Measurements from ENCODE around the gene ARAP2. TPM values are rescaled to one million over a fixed set of nuclear protein-coding genes. Genes with fewer than 3 reads are reported as not detected.

The ARAP2 gene
- total and polyA plus RNA-seq, 2 experiments from 2014 or later = 5.9 to 22.7 TPM

DNA sequence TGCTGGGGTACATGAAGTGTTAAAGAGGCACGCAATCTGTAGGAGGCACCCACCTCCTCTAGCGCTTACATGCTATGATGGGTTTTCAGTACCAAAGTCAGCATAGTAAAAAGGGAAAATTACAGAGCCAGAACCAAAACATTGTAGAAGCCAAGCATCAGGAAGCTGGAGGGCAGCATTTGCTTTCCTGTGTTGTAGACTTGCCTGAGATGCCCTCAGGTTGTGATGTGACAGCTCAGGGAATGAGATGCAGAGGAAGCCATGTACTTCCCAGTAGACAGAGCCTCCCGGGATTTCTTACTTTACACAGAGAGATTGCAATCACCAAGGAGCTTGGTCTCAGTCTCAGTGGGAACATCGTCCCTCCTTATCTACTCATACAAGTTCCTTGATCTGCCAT is 161.5 kb downstream of the ARAP2 start:
- 63% methylated on average over 4 of the region's 4 CpGs for WGBS (ENCODE audit: low lambda C conversion rate, missing lambda C conversion rate)
- Histone ChIP-seq H4K20me1 (ENCODE audit: insufficient read depth, poor library complexity, severe bottlenecking) (no peaks in the 10 kb centered on the region), H3K9me3 (ENCODE audit: low read depth) (no peaks in the 10 kb centered on the region), H3K4me3 (no peak overlapping the region), H3K4me1 (ENCODE audit: insufficient read depth) (no peaks in the 10 kb centered on the region), H3K27me3 (no peaks in the 10 kb centered on the region), H2AFZ (no peak overlapping the region), H3K27ac (no peak overlapping the region), H3K9me2 (replicated peaks; ENCODE audit: insufficient read depth) (no peaks in the 10 kb centered on the region), H3K79me2 (no peaks in the 10 kb centered on the region), H3K36me3 (replicated peaks; ENCODE audit: insufficient read depth, low read depth) (no peaks in the 10 kb centered on the region), H3K4me2 (no peak overlapping the region)
- DNase-seq (ENCODE audit: low spot score) = no peak
- TF ChIP-seq EZH2 (IDR thresholded peaks at IDR 0.05; ENCODE audit: borderline replicate concordance) = no peak
- TF ChIP-seq, protein P1, sequence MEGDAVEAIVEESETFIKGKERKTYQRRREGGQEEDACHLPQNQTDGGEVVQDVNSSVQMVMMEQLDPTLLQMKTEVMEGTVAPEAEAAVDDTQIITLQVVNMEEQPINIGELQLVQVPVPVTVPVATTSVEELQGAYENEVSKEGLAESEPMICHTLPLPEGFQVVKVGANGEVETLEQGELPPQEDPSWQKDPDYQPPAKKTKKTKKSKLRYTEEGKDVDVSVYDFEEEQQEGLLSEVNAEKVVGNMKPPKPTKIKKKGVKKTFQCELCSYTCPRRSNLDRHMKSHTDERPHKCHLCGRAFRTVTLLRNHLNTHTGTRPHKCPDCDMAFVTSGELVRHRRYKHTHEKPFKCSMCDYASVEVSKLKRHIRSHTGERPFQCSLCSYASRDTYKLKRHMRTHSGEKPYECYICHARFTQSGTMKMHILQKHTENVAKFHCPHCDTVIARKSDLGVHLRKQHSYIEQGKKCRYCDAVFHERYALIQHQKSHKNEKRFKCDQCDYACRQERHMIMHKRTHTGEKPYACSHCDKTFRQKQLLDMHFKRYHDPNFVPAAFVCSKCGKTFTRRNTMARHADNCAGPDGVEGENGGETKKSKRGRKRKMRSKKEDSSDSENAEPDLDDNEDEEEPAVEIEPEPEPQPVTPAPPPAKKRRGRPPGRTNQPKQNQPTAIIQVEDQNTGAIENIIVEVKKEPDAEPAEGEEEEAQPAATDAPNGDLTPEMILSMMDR (IDR thresholded peaks at IDR 0.05; ENCODE audit: poor library complexity) = no peak
- no peak for TF ChIP-seq EZH2phosphoT487 (IDR thresholded peaks at IDR 0.05; ENCODE audit: low read depth, severe bottlenecking, unreplicated experiment)

DNA sequence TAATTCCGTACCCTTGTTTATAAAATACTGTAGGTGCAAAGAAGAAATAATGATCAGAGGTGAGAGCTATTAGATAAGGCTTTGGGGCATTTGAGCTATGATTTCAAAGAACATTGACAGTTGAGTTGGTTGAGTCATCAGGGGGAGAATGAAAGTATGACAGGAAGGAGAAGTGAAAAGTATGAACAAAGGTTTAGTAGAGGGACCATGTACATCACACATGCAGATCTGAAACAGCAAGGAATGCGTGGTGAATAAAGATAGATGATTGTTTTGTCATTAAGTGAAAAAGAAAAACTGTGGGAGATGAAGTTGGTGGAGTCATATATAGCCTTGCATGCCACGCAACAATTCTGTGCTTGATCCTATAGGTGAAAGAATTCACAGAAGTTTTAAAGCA is 163.1 kb downstream of the ARAP2 start:
- no peaks in the 10 kb centered on the region for H3K36me3 ChIP-seq (replicated peaks; ENCODE audit: insufficient read depth, low read depth)
- no peak for DNase-seq (ENCODE audit: low spot score)
- H2AFZ ChIP-seq = no peak overlapping the region
- no peaks in the 10 kb centered on the region for H3K4me1 ChIP-seq (ENCODE audit: insufficient read depth)
- H3K9me2 ChIP-seq (replicated peaks; ENCODE audit: insufficient read depth) = no peaks in the 10 kb centered on the region
- H3K27ac ChIP-seq = no peak overlapping the region
- no peak overlapping the region for H3K4me2 ChIP-seq
- no peak overlapping the region for H3K4me3 ChIP-seq
- H3K79me2 ChIP-seq = no peaks in the 10 kb centered on the region
- 89% methylated on average over 3 of the region's 3 CpGs for WGBS (ENCODE audit: low lambda C conversion rate, missing lambda C conversion rate)
- H3K9me3 ChIP-seq (ENCODE audit: low read depth) = no peaks in the 10 kb centered on the region
- TF ChIP-seq EZH2 (IDR thresholded peaks at IDR 0.05; ENCODE audit: borderline replicate concordance) (no peak), EZH2phosphoT487 (IDR thresholded peaks at IDR 0.05; ENCODE audit: low read depth, severe bottlenecking, unreplicated experiment) (no peak)
- TF ChIP-seq, protein P1 (IDR thresholded peaks at IDR 0.05; ENCODE audit: poor library complexity) = no peak
- no peaks in the 10 kb centered on the region for H3K27me3 ChIP-seq
- H4K20me1 ChIP-seq (ENCODE audit: insufficient read depth, poor library complexity, severe bottlenecking) = no peaks in the 10 kb centered on the region

DNA sequence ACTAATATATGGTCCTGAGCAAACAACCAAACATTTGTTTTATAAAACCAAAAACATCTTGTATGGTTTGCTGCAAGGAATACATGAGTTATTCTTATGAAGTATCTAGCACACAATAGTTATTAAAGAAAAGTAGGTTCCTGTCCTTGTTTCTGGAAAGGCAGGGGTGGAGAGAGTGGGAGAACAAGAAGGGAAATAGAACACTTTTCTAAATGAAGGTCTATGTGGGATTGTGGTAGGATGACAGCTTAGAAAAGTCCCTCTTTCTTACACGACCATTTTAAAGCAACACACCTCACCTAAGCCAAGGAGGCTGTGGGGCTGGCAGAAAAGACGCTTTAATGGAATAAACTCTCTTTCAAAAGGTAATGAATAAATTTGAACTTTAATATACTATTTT is 164.6 kb downstream of the ARAP2 start:
- Histone ChIP-seq H3K9me2 (replicated peaks; ENCODE audit: insufficient read depth) (no peaks in the 10 kb centered on the region), H3K27ac (no peak overlapping the region), H3K79me2 (no peaks in the 10 kb centered on the region), H3K9me3 (ENCODE audit: low read depth) (no peaks in the 10 kb centered on the region), H3K27me3 (no peaks in the 10 kb centered on the region), H3K36me3 (replicated peaks; ENCODE audit: insufficient read depth, low read depth) (no peaks in the 10 kb centered on the region), H3K4me2 (no peak overlapping the region), H2AFZ (no peak overlapping the region), H4K20me1 (ENCODE audit: insufficient read depth, poor library complexity, severe bottlenecking) (no peaks in the 10 kb centered on the region), H3K4me3 (no peak overlapping the region), H3K4me1 (ENCODE audit: insufficient read depth) (no peaks in the 10 kb centered on the region)
- no peak for DNase-seq (ENCODE audit: low spot score)
- TF ChIP-seq EZH2 (IDR thresholded peaks at IDR 0.05; ENCODE audit: borderline replicate concordance) = no peak
- TF ChIP-seq, protein P1 (IDR thresholded peaks at IDR 0.05; ENCODE audit: poor library complexity) = no peak
- TF ChIP-seq EZH2phosphoT487 (IDR thresholded peaks at IDR 0.05; ENCODE audit: low read depth, severe bottlenecking, unreplicated experiment) = no peak
- 85% methylated on average over 2 of the region's 2 CpGs for WGBS (ENCODE audit: low lambda C conversion rate, missing lambda C conversion rate)

DNA sequence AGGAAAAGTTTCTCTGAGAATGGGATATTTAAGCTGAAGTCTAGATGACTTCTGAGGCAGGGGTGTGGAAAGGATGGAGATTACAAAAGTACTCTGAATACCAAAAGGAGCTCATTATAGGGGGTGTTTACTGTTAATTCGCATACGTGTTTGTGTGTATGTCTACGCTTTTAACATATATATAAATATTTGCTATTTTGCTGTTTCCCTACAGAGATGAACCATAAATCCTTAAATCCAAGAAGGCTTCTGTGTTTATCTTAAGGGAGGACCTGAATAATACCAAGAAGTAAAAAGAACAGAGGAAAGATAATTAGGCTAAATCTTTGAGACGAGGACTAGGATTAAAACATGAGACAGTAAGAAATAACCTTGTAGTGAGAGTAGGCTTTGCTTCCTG is 166.0 kb downstream of the ARAP2 start:
- Histone ChIP-seq H3K4me1 (ENCODE audit: insufficient read depth) (no peaks in the 10 kb centered on the region), H3K27me3 (no peaks in the 10 kb centered on the region), H2AFZ (no peak overlapping the region), H3K79me2 (no peaks in the 10 kb centered on the region), H3K4me2 (no peak overlapping the region), H3K9me2 (replicated peaks; ENCODE audit: insufficient read depth) (no peaks in the 10 kb centered on the region), H3K36me3 (replicated peaks; ENCODE audit: insufficient read depth, low read depth) (no peaks in the 10 kb centered on the region), H3K9me3 (ENCODE audit: low read depth) (no peaks in the 10 kb centered on the region), H4K20me1 (ENCODE audit: insufficient read depth, poor library complexity, severe bottlenecking) (no peaks in the 10 kb centered on the region), H3K4me3 (no peak overlapping the region), H3K27ac (no peak overlapping the region)
- TF ChIP-seq, protein P1 (IDR thresholded peaks at IDR 0.05; ENCODE audit: poor library complexity) = no peak
- TF ChIP-seq EZH2 (IDR thresholded peaks at IDR 0.05; ENCODE audit: borderline replicate concordance) (no peak), EZH2phosphoT487 (IDR thresholded peaks at IDR 0.05; ENCODE audit: low read depth, severe bottlenecking, unreplicated experiment) (no peak)
- 83% methylated on average over 4 of the region's 4 CpGs for WGBS (ENCODE audit: low lambda C conversion rate, missing lambda C conversion rate)
- DNase-seq (ENCODE audit: low spot score) = no peak
